Gastrocnemius medialis (tissue), 4 donors: ENCODE results near the gene CDC73. TPM values are rescaled to one million over a fixed set of nuclear protein-coding genes. Genes with fewer than 3 reads are reported as not detected.

Experiments
- ATAC-seq, 2 donors: fragments of 150-250 bp; one replicate each; pipeline ENCODE4 v1.9.1; 2016
- DNase-seq, 2 donors: peaks; one replicate each; pipeline ENCODE4 v3.0.0-alpha.2; 2019
- H3K27ac ChIP-seq, 4 donors: fragments of 200-600 bp; sonication (generic); 1 replicate in 1 of 4; 2 replicates in 3 of 4; pipeline ENCODE4 v1.5.1; 2016 to 2018; ENCODE audit warnings: mild to moderate bottlenecking in 2 of 4, moderate library complexity in 1 of 4
- H3K27me3 ChIP-seq, 3 donors: fragments of 200-600 bp; sonication (generic) in 2 of 3; 1 replicate in 1 of 3; 2 replicates in 2 of 3; pipeline versions ENCODE4 v1.5.1 to v1.6.0; 2016 to 2019; ENCODE audit warnings: mild to moderate bottlenecking in 1 of 3, moderate library complexity in 1 of 3
- H3K36me3 ChIP-seq, 2 donors: fragments of 200-600 bp; sonication (generic) in 1 of 2; one replicate each; pipeline ENCODE4 v1.5.1; 2017 to 2018
- H3K4me1 ChIP-seq, 2 donors: fragments of 200-600 bp; sonication (generic) in 1 of 2; one replicate each; pipeline ENCODE4 v1.5.1; 2016 to 2017; ENCODE audit warnings: mild to moderate bottlenecking in 2 of 2
- H3K4me3 ChIP-seq, 4 donors: fragments of 200-600 bp; sonication (generic) in 3 of 4; 1 replicate in 1 of 4; 2 replicates in 3 of 4; pipeline ENCODE4 v1.5.1; 2016 to 2019; ENCODE audit warnings: mild to moderate bottlenecking in 2 of 4
- H3K9me3 ChIP-seq, 3 donors: fragments of 200-600 bp; sonication (generic) in 2 of 3; 1 replicate in 1 of 3; 2 replicates in 2 of 3; pipeline ENCODE4 v1.5.1; 2016 to 2019
- CTCF ChIP-seq, 5 experiments: fragments of 450-650 bp in 3 of 5; fragments of 200-600 bp in 2 of 5; sonication (generic) in 2 of 5; IDR thresholded peaks in 4 of 5; conservative IDR thresholded peaks in 1 of 5; 1 replicate in 4 of 5; 2 replicates in 1 of 5; pipeline ENCODE4 v1.5.1; 2016 to 2019; ENCODE audit warnings: antibody characterized with exemption in 5 of 5, mild to moderate bottlenecking in 3 of 5, moderate library complexity in 3 of 5
- POLR2A ChIP-seq, 2 donors: fragments of 450-650 bp; IDR thresholded peaks; one replicate each; pipeline ENCODE4 v1.6.1; 2017; ENCODE audit warnings: antibody characterized with exemption in 2 of 2, mild to moderate bottlenecking in 2 of 2, moderate library complexity in 2 of 2
- in situ Hi-C, 4 donors: fragments of 200-750 bp; cut with MboI; loops; one replicate each; pipeline versions ENCODE4 v1.15.0 to v1.8.0; 2017; ENCODE audit warnings: low sequenced_read_pairs in 4 of 4
- intact Hi-C: fragments of 100-400 bp; cut with DNase I; formaldehyde crosslinking; loops from one replicate; pipeline ENCODE4 v1.15.1; 2023; ENCODE audit warnings: low total_unique reads
- total RNA-seq, 4 donors: library from RNA; depleted of rRNA; stranded (reverse); fragments of >200 nt; gene quantifications; one replicate each; pipeline versions ENCODE4 v1.1.0 to v1.2.3, GENCODE V29; 2016

The CDC73 gene
- total RNA-seq, 4 donors from 2014 or later = 12.3 to 23.7 (median 17.4) TPM

GRCh38 chr1:193110864-193111263, 11.0 kb upstream of the CDC73 start:
- H3K4me1 ChIP-seq = peaks cover 6 to 12% of the 10 kb centered on the region in 2 donors
- intact Hi-C loops = no loop called here
- H3K27ac ChIP-seq = no peak overlapping the region
- in situ Hi-C loops = loop anchor here in 2 of 4 donors (25.0 kb wide), 1 partner anchor 299 kb away; the partner anchor contains the start of gene RGS2 (in 2 of the 2)
- ATAC-seq (no peak), DNase-seq (no peak)
- H3K4me3 ChIP-seq = no peak overlapping the region
- no peaks in the 10 kb centered on the region for H3K9me3 ChIP-seq
- H3K36me3 ChIP-seq = no peaks in the 10 kb centered on the region
- H3K27me3 ChIP-seq = no peaks in the 10 kb centered on the region
- TF ChIP-seq CTCF (IDR thresholded peaks at IDR 0.05 in 4 of 5, conservative IDR thresholded peaks at IDR 0.05 in 1 of 5) = no peak
- no peak for TF ChIP-seq POLR2A (IDR thresholded peaks at IDR 0.05)

- peaks cover 8 to 16% of the 10 kb centered on the region in 2 donors for H3K4me1 ChIP-seq
- intact Hi-C loops (no loop called here), in situ Hi-C loops (loop anchor here in 2 of 4 donors (25.0 kb wide), 1 partner anchor 299 kb away; the partner anchor contains the start of gene RGS2 (in 2 of the 2))
- H3K9me3 ChIP-seq = no peaks in the 10 kb centered on the region
- peak in 1 of 2 donors; percentile 64 for ATAC-seq
- no peak for TF ChIP-seq POLR2A (IDR thresholded peaks at IDR 0.05)
- no peak for TF ChIP-seq CTCF (IDR thresholded peaks at IDR 0.05 in 4 of 5, conservative IDR thresholded peaks at IDR 0.05 in 1 of 5)
- no peak overlapping the region for H3K4me3 ChIP-seq
- peak; percentile 23 to 77 for DNase-seq
- H3K36me3 ChIP-seq = no peaks in the 10 kb centered on the region
- peak overlapping the region; percentile 29 to 73 (median 54) for H3K27ac ChIP-seq
- no peaks in the 10 kb centered on the region for H3K27me3 ChIP-seq
Measured at GRCh38 chr1:193111641-193112090, 10.2 kb upstream of the CDC73 start.

GRCh38 chr1:193113258-193113991, 8.4 kb upstream of the CDC73 start:
- Histone ChIP-seq H3K27me3 (no peaks in the 10 kb centered on the region), H3K27ac (no peak overlapping the region), H3K4me1 (peaks cover 8 to 16% of the 10 kb centered on the region in 2 donors), H3K4me3 (no peak overlapping the region), H3K36me3 (no peaks in the 10 kb centered on the region), H3K9me3 (no peaks in the 10 kb centered on the region)
- ATAC-seq (no peak), DNase-seq (no peak)
- in situ Hi-C loops = loop anchor here in 2 of 4 donors (25.0 kb wide), 1 partner anchor 301 kb away; the partner anchor contains the start of gene RGS2 (in 2 of the 2)
- TF ChIP-seq POLR2A (IDR thresholded peaks at IDR 0.05) = no peak
- TF ChIP-seq CTCF (IDR thresholded peaks at IDR 0.05 in 4 of 5, conservative IDR thresholded peaks at IDR 0.05 in 1 of 5) = no peak
- intact Hi-C loops = no loop called here

GRCh38 chr1:193113992-193114332, 7.9 kb upstream of the CDC73 start:
- intact Hi-C loops (no loop called here), in situ Hi-C loops (loop anchor here in 2 of 4 donors (25.0 kb wide), 1 partner anchor 302 kb away; the partner anchor contains the start of gene RGS2 (in 2 of the 2))
- Histone ChIP-seq H3K27me3 (no peaks in the 10 kb centered on the region), H3K9me3 (no peaks in the 10 kb centered on the region), H3K4me1 (peaks cover 8 to 16% of the 10 kb centered on the region in 2 donors), H3K27ac (peak overlapping the region in 1 of 4 donors; percentile 12), H3K4me3 (no peak overlapping the region), H3K36me3 (no peaks in the 10 kb centered on the region)
- ATAC-seq (no peak), DNase-seq (no peak)
- TF ChIP-seq POLR2A (IDR thresholded peaks at IDR 0.05) = no peak
- TF ChIP-seq CTCF (IDR thresholded peaks at IDR 0.05 in 4 of 5, conservative IDR thresholded peaks at IDR 0.05 in 1 of 5) = no peak
